Hair follicular keratinocyte (primary cell): ENCODE results near the gene AMER1. TPM values are rescaled to one million over a fixed set of nuclear protein-coding genes. Genes with fewer than 3 reads are reported as not detected.

Experiments
- total RNA-seq: library from RNA; depleted of rRNA; stranded (reverse); fragments of >200 nt; gene quantifications from 2 replicates; pipeline ENCODE4 v1.2.3, GENCODE V29; 2015

AMER1 gene
- total RNA-seq, result 1.6 and 2.2 TPM in 2 replicates

GRCh38 chrX:64205441-64205734, at the start of gene AMER1:
Gene AMER1 (minus strand): TSS chrX:64205708. CDS start chrX:64193286, 12,422 bp downstream.

GRCh38 chrX:64230123-64230970, 24.8 kb upstream of the AMER1 start, which contains the start of gene ASB12:
Gene ASB12 (minus strand): TSS chrX:64230607. CDS start chrX:64225650, 4,957 bp downstream.

Other genes with a start within 250 kb of the AMER1 start
- not detected in 2 replicates for gene ASB12, start 24.9 kb upstream of the AMER1 start, total RNA-seq
- 0.95 and 1.0 TPM in 2 replicates for gene MTMR8, start 189.7 kb upstream of the AMER1 start, total RNA-seq